Gastrocnemius medialis (tissue), 4 donors: ENCODE measurements around the gene SPIRE1. TPM values are rescaled to one million over a fixed set of nuclear protein-coding genes. Genes with fewer than 3 reads are reported as not detected.

Experiments
- ATAC-seq, 2 donors: fragments of 150-250 bp; one replicate each; pipeline ENCODE4 v1.9.1; 2016
- DNase-seq, 2 donors: peaks; one replicate each; pipeline ENCODE4 v3.0.0-alpha.2; 2019
- H3K27ac ChIP-seq, 4 donors: fragments of 200-600 bp; sonication (generic); 1 replicate in 1 of 4; 2 replicates in 3 of 4; pipeline ENCODE4 v1.5.1; 2016 to 2018; ENCODE audit warnings: mild to moderate bottlenecking in 2 of 4, moderate library complexity in 1 of 4
- H3K27me3 ChIP-seq, 3 donors: fragments of 200-600 bp; sonication (generic) in 2 of 3; 1 replicate in 1 of 3; 2 replicates in 2 of 3; pipeline versions ENCODE4 v1.5.1 to v1.6.0; 2016 to 2019; ENCODE audit warnings: mild to moderate bottlenecking in 1 of 3, moderate library complexity in 1 of 3
- H3K36me3 ChIP-seq, 2 donors: fragments of 200-600 bp; sonication (generic) in 1 of 2; one replicate each; pipeline ENCODE4 v1.5.1; 2017 to 2018
- H3K4me1 ChIP-seq, 2 donors: fragments of 200-600 bp; sonication (generic) in 1 of 2; one replicate each; pipeline ENCODE4 v1.5.1; 2016 to 2017; ENCODE audit warnings: mild to moderate bottlenecking in 2 of 2
- H3K4me3 ChIP-seq, 4 donors: fragments of 200-600 bp; sonication (generic) in 3 of 4; 1 replicate in 1 of 4; 2 replicates in 3 of 4; pipeline ENCODE4 v1.5.1; 2016 to 2019; ENCODE audit warnings: mild to moderate bottlenecking in 2 of 4
- H3K9me3 ChIP-seq, 3 donors: fragments of 200-600 bp; sonication (generic) in 2 of 3; 1 replicate in 1 of 3; 2 replicates in 2 of 3; pipeline ENCODE4 v1.5.1; 2016 to 2019
- CTCF ChIP-seq, 5 experiments: fragments of 450-650 bp in 3 of 5; fragments of 200-600 bp in 2 of 5; sonication (generic) in 2 of 5; IDR thresholded peaks in 4 of 5; conservative IDR thresholded peaks in 1 of 5; 1 replicate in 4 of 5; 2 replicates in 1 of 5; pipeline ENCODE4 v1.5.1; 2016 to 2019; ENCODE audit warnings: antibody characterized with exemption in 5 of 5, mild to moderate bottlenecking in 3 of 5, moderate library complexity in 3 of 5
- POLR2A ChIP-seq, 2 donors: fragments of 450-650 bp; IDR thresholded peaks; one replicate each; pipeline ENCODE4 v1.6.1; 2017; ENCODE audit warnings: antibody characterized with exemption in 2 of 2, mild to moderate bottlenecking in 2 of 2, moderate library complexity in 2 of 2
- in situ Hi-C, 4 donors: fragments of 200-750 bp; cut with MboI; loops; one replicate each; pipeline versions ENCODE4 v1.15.0 to v1.8.0; 2017; ENCODE audit warnings: low sequenced_read_pairs in 4 of 4
- intact Hi-C: fragments of 100-400 bp; cut with DNase I; formaldehyde crosslinking; loops from one replicate; pipeline ENCODE4 v1.15.1; 2023; ENCODE audit warnings: low total_unique reads
- total RNA-seq, 4 donors: library from RNA; depleted of rRNA; stranded (reverse); fragments of >200 nt; gene quantifications; one replicate each; pipeline versions ENCODE4 v1.1.0 to v1.2.3, GENCODE V29; 2016

SPIRE1 gene
- total RNA-seq, 4 donors from 2014 or later: 48.3 to 82.7 (median 55.1) TPM

GRCh38 chr18:12595571-12596255, 62.2 kb downstream of the SPIRE1 start:
- no peak for DNase-seq
- ATAC-seq: no peak
- Histone ChIP-seq H3K4me3 (no peak overlapping the region), H3K27me3 (no peaks in the 10 kb centered on the region), H3K4me1 (peaks cover 16% of the 10 kb centered on the region in 2 donors), H3K9me3 (no peaks in the 10 kb centered on the region), H3K27ac (no peak overlapping the region), H3K36me3 (no peaks in the 10 kb centered on the region)
- no peak for TF ChIP-seq CTCF (IDR thresholded peaks at IDR 0.05 in 4 of 5, conservative IDR thresholded peaks at IDR 0.05 in 1 of 5)
- no peak for TF ChIP-seq POLR2A (IDR thresholded peaks at IDR 0.05)
- intact Hi-C loops: no loop called here
- in situ Hi-C loops: no loop called here

DNA sequence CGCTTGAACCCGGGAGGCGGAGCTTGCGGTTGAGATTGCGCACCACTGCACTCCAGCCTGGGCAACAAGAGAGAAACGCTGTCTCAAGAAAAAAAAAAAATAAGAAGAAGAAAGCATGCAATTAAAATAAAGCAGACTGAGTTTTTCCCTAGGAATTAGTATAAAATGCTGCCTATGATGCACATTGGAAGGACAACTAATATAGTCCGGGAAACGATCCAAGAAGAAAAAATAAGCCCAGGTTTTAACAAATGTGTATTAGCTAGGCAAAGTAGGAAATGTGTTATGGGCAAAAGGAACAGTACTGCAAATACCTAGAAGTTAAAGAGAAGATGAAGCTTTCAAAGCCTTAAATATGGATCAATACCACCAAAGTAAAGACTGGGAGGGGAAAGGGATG, 64.0 kb downstream of the SPIRE1 start:
- TF ChIP-seq CTCF (IDR thresholded peaks at IDR 0.05 in 4 of 5, conservative IDR thresholded peaks at IDR 0.05 in 1 of 5) (no peak), POLR2A (IDR thresholded peaks at IDR 0.05) (no peak)
- Histone ChIP-seq H3K27me3 (no peaks in the 10 kb centered on the region), H3K36me3 (no peaks in the 10 kb centered on the region), H3K9me3 (no peaks in the 10 kb centered on the region), H3K4me1 (peaks cover 16 to 25% of the 10 kb centered on the region in 2 donors), H3K4me3 (no peak overlapping the region), H3K27ac (no peak overlapping the region)
- in situ Hi-C loops: no loop called here
- no peak for DNase-seq
- intact Hi-C loops: no loop called here
- ATAC-seq: no peak

DNA sequence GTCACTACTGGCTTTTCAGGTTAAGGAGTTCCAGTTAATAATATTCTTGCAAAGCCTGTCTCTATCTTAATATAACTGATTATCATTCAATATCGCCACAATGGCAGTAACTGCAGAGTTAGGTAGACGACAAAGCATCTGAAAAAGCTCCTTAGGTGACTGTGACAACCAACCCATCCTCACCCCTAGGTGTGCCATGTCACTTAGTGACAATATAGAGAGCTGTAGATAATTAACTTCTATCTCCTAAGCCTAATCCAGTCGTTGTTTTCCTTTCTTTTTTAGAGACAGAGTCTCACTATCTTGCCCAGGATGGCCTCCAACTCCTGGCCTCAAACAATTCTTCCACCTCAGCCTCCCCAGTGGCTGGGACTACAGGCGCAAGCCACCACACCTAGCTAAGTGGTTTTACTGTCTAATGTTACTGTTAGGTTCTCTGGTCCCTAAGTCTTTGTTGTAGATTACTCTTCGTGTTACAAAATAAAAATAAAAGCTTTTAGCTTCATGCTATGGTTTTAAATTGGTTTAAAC, 65.2 kb downstream of the SPIRE1 start:
- DNase-seq (no peak), ATAC-seq (no peak)
- TF ChIP-seq CTCF (IDR thresholded peaks at IDR 0.05 in 4 of 5, conservative IDR thresholded peaks at IDR 0.05 in 1 of 5) (no peak), POLR2A (IDR thresholded peaks at IDR 0.05) (no peak)
- intact Hi-C loops: no loop called here
- in situ Hi-C loops: no loop called here
- no peaks in the 10 kb centered on the region for H3K9me3 ChIP-seq
- H3K4me1 ChIP-seq: peaks cover 7 to 23% of the 10 kb centered on the region in 2 donors
- H3K4me3 ChIP-seq: no peak overlapping the region
- H3K36me3 ChIP-seq: no peaks in the 10 kb centered on the region
- no peaks in the 10 kb centered on the region for H3K27me3 ChIP-seq
- no peak overlapping the region for H3K27ac ChIP-seq

DNA sequence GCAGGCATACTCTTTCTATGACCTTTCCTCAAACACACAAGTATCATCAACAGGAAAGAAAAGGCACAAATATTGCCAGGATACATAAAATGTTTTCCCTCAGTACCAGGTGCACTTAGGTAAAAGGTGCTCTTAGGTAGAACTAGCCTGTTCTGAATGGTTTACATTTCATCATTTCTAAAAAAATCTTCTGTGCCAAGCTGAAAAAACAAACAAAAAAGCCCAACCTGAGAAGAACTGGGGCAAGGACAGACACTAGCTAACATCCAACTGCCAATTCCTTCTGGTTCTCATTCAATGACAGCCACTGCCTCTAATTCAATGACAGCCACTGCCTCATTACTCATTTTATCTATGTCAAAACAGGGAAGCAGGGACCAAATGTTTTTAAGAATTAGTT, 68.5 kb downstream of the SPIRE1 start:
- Histone ChIP-seq H3K27ac (no peak overlapping the region), H3K27me3 (no peaks in the 10 kb centered on the region), H3K36me3 (no peaks in the 10 kb centered on the region), H3K4me3 (no peak overlapping the region), H3K4me1 (peaks cover 0 to 15% of the 10 kb centered on the region in 2 donors), H3K9me3 (no peaks in the 10 kb centered on the region)
- intact Hi-C loops (no loop called here), in situ Hi-C loops (no loop called here)
- DNase-seq (no peak), ATAC-seq (no peak)
- TF ChIP-seq POLR2A (IDR thresholded peaks at IDR 0.05) (no peak), CTCF (IDR thresholded peaks at IDR 0.05 in 4 of 5, conservative IDR thresholded peaks at IDR 0.05 in 1 of 5) (no peak)
